PC-3 (cell line): ENCODE measurements around the gene ZNF365. TPM values are rescaled to one million over a fixed set of nuclear protein-coding genes. Genes with fewer than 3 reads are reported as not detected.

Experiments
- ATAC-seq: fragments of 200-7000 bp; cut with Tn5 transposase; 2 replicates; pipeline ENCODE4 v1.9.1; 2020; ENCODE audit warnings: mild to moderate bottlenecking, moderate library complexity
- BruUV-seq: library from RNA; stranded (reverse); fragments of 400-500 nt; replicated peaks from 2 replicates; lab custom pipeline; 2021; lab: Mats Ljungman, UMichigan
- CTCF ChIA-PET: fragments of 300-600 bp; sonication (Branson Sonifier 250); formaldehyde crosslinking; loops from one replicate; lab custom pipeline; 2022; ENCODE audit warnings: antibody characterized with exemption; lab: Charles Lee
- POLR2A ChIA-PET: fragments of 300-600 bp; sonication (Branson Sonifier 250); formaldehyde crosslinking; loops from one replicate; lab custom pipeline; 2022; ENCODE audit warnings: antibody characterized with exemption; ENCODE audit not compliant: unreplicated experiment; lab: Charles Lee
- DNase-seq: peaks from one replicate; pipeline ENCODE4 v3.0.0-alpha.2; 2015
- H2AFZ ChIP-seq: fragments of 300-600 bp; sonication (generic); 2 replicates; pipeline ENCODE4 v1.6.0; 2016; ENCODE audit warnings: antibody characterized with exemption, low read length
- H3F3A ChIP-seq: fragments of 300-600 bp; sonication (generic); one replicate; pipeline ENCODE4 v1.6.0; 2017; ENCODE audit warnings: antibody characterized with exemption, low read length, control low read depth, mild to moderate bottlenecking; ENCODE audit not compliant: unreplicated experiment
- H3K27ac ChIP-seq: fragments of 300-600 bp; sonication (generic); 2 replicates; pipeline ENCODE4 v1.5.1; 2016; ENCODE audit warnings: mild to moderate bottlenecking, low read length
- H3K27me3 ChIP-seq: fragments of 300-600 bp; sonication (generic); 2 replicates; pipeline ENCODE4 v1.6.1; 2016; ENCODE audit warnings: low read length, mixed read lengths
- H3K36me3 ChIP-seq: fragments of 300-600 bp; sonication (generic); 2 replicates; pipeline ENCODE4 v1.6.1; 2016; ENCODE audit warnings: low read depth, mixed run types, low read length, mixed read lengths
- H3K4me1 ChIP-seq: fragments of 300-600 bp; sonication (generic); 2 replicates; pipeline ENCODE4 v1.5.1; 2016; ENCODE audit warnings: low read length; ENCODE audit not compliant: insufficient read depth
- H3K4me2 ChIP-seq: fragments of 300-600 bp; sonication (generic); 2 replicates; pipeline ENCODE4 v1.6.0; 2016; ENCODE audit warnings: low read length
- H3K4me3 ChIP-seq: fragments of 300-600 bp; sonication (generic); 2 replicates; pipeline ENCODE4 v1.5.1; 2016; ENCODE audit warnings: mild to moderate bottlenecking, low read length, mixed read lengths
- H3K79me2 ChIP-seq: fragments of 300-600 bp; sonication (generic); 2 replicates; pipeline ENCODE4 v1.6.1; 2017; ENCODE audit warnings: low read length, mixed read lengths
- H3K9ac ChIP-seq: fragments of 300-600 bp; sonication (generic); 2 replicates; pipeline ENCODE4 v1.6.0; 2016; ENCODE audit warnings: mild to moderate bottlenecking, low read length
- H3K9me2 ChIP-seq: fragments of 300-600 bp; sonication (generic); replicated peaks from 2 replicates; pipeline ENCODE4 v1.6.1; 2016; ENCODE audit warnings: mixed run types, low read length, mixed read lengths
- H3K9me3 ChIP-seq: fragments of 300-600 bp; sonication (generic); 2 replicates; pipeline ENCODE4 v1.6.1; 2016; ENCODE audit warnings: low read length, mixed read lengths
- H4K20me1 ChIP-seq: fragments of 300-600 bp; sonication (generic); 2 replicates; pipeline ENCODE4 v1.6.1; 2016; ENCODE audit warnings: low read length, mixed read lengths
- EZH2 ChIP-seq: fragments of 300-600 bp; sonication (generic); IDR thresholded peaks from one replicate; pipeline ENCODE4 v1.6.1; 2017; ENCODE audit warnings: antibody characterized with exemption, mild to moderate bottlenecking, low read length; ENCODE audit not compliant: unreplicated experiment
- EZH2phosphoT487 ChIP-seq: fragments of 300-600 bp; sonication (generic); IDR thresholded peaks from 2 replicates; pipeline ENCODE4 v1.6.1; 2018; ENCODE audit warnings: mild to moderate bottlenecking, antibody characterized with exemption, low read length, borderline replicate concordance
- intact Hi-C: fragments of 100-400 bp; cut with micrococcal nuclease; formaldehyde crosslinking; loops from 2 replicates; pipeline ENCODE4 v1.9.0; 2023
- total RNA-seq: library from RNA; depleted of rRNA; stranded (reverse); fragments of >200 nt; gene quantifications from 2 replicates; pipeline ENCODE4 v1.2.3, GENCODE V29; 2014
- TF ChIP-seq, protein P1 (sequence below): fragments of 300-600 bp; sonication (generic); conservative IDR thresholded peaks from 2 replicates; pipeline ENCODE4 v1.5.1; 2017; ENCODE audit warnings: antibody characterized with exemption, low read depth, mild to moderate bottlenecking, low read length

The ZNF365 gene
- total RNA-seq, 1 experiment from 2014 or later: 20.2 TPM

DNA sequence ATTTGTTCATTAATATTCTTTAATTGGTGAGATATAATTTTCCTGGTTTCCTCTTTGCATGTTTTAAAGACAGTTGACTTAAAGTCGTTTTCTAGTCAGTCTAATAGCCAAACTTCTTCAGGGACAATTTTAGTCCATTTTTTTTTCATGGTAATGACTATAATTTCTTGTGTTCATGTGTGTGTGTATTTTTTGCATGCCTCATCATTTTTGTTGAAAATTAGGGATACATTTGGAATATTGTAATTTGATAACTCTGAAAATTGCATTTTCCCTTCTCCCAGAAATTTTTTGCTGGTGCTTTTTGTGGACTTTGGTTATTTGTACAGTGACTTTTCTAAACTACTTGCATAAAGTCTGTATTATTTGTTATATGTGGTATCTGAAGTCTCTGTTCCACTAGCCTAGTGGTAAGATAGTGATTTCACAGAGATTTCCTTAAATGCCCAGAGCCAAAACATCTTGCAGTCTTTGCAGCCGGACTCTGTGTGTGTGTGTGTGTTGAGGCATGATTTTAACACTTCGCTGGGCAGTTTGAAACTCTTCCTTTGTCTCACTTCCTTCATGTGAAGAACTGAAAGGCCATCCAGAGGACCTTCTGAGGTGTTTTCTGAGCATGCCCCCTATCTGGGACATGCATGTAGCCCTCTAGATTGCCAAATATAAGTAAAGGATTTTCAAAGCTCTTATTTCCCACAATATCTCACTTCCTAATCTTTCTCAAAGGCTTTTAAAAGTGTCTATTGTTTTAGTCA, 40.9 kb upstream of the ZNF365 start:
- peaks cover 8% of the 10 kb centered on the region for H3K4me1 ChIP-seq
- intact Hi-C loops: no loop called here
- peaks cover 9% of the 10 kb centered on the region; the same call in 1 of the 2 replicates for H3K36me3 ChIP-seq
- no peaks in the 10 kb centered on the region for H3K79me2 ChIP-seq
- ATAC-seq (no peak), DNase-seq (no peak)
- ChIA-PET POLR2A (no interaction called here), CTCF (interaction anchor here (0.6 kb wide), 1 partner anchor 68 kb away, joined by 3 read pairs; no protein-coding TSS in a partner anchor)
- no peaks in the 10 kb centered on the region for H4K20me1 ChIP-seq
- no TSS peak for BruUV-seq
- H3F3A ChIP-seq: no peaks in the 10 kb centered on the region
- no peak overlapping the region for H3K4me3 ChIP-seq
- no peak overlapping the region for H3K9ac ChIP-seq
- TF ChIP-seq EZH2phosphoT487: no peak
- TF ChIP-seq, protein P1, sequence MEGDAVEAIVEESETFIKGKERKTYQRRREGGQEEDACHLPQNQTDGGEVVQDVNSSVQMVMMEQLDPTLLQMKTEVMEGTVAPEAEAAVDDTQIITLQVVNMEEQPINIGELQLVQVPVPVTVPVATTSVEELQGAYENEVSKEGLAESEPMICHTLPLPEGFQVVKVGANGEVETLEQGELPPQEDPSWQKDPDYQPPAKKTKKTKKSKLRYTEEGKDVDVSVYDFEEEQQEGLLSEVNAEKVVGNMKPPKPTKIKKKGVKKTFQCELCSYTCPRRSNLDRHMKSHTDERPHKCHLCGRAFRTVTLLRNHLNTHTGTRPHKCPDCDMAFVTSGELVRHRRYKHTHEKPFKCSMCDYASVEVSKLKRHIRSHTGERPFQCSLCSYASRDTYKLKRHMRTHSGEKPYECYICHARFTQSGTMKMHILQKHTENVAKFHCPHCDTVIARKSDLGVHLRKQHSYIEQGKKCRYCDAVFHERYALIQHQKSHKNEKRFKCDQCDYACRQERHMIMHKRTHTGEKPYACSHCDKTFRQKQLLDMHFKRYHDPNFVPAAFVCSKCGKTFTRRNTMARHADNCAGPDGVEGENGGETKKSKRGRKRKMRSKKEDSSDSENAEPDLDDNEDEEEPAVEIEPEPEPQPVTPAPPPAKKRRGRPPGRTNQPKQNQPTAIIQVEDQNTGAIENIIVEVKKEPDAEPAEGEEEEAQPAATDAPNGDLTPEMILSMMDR: no peak
- H3K4me2 ChIP-seq: no peak overlapping the region
- H3K27me3 ChIP-seq: no peaks in the 10 kb centered on the region
- H2AFZ ChIP-seq: no peak overlapping the region
- H3K9me2 ChIP-seq: no peaks in the 10 kb centered on the region
- peaks cover 23% of the 10 kb centered on the region for H3K9me3 ChIP-seq
- H3K27ac ChIP-seq: no peak overlapping the region

DNA sequence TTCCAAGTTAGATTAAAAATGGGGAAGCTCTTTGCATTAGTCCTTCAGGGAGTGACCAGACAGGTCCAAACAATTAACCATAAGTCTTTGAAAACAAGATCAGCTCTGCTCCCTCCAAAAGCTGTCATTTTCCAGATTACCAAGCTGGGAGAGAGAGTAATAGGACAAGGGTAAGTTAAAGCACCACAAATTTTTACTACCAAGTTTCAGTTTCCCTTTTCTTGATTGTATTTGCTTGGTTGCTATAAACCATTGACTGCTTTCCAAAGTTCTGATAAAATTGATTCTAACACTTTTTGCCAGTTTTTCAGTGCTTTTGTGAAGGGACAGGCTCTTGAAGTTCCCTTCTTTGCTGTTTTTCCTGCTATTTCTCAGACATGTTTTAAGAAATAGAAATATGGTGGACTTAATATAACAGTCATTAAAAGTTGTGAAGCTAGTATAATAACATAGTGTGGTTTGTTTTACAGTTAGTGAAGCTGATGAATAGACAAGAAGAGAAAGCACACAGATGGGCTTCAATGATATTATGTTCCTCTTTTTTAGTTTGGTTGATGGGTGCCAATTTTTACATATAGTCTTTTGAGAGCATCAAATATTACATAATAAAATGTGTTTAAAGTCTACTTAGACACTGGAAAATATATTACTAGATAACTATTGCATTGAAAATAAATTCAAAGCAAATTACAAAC, 40.0 kb upstream of the ZNF365 start:
- DNase-seq (no peak), ATAC-seq (no peak)
- no peaks in the 10 kb centered on the region for H3K27me3 ChIP-seq
- no peaks in the 10 kb centered on the region for H3F3A ChIP-seq
- no peaks in the 10 kb centered on the region for H3K79me2 ChIP-seq
- peaks cover 8% of the 10 kb centered on the region for H3K4me1 ChIP-seq
- BruUV-seq: no TSS peak
- no peak overlapping the region for H3K4me3 ChIP-seq
- H3K27ac ChIP-seq: no peak overlapping the region
- TF ChIP-seq, protein P1: no peak
- TF ChIP-seq EZH2phosphoT487 (no peak), EZH2 (no peak)
- H3K36me3 ChIP-seq: peaks cover 9% of the 10 kb centered on the region; the same call in 1 of the 2 replicates
- intact Hi-C loops: no loop called here
- CTCF ChIA-PET: interaction anchor here (0.6 kb wide), 1 partner anchor 69 kb away, joined by 3 read pairs; no protein-coding TSS in a partner anchor
- peaks cover 25% of the 10 kb centered on the region for H3K9me3 ChIP-seq
- POLR2A ChIA-PET: interaction anchor here (0.7 kb wide), 1 partner anchor 397 kb away, joined by 3 read pairs; no protein-coding TSS in a partner anchor
- H4K20me1 ChIP-seq: no peaks in the 10 kb centered on the region
- no peak overlapping the region for H3K9ac ChIP-seq
- H2AFZ ChIP-seq: no peak overlapping the region
- no peak overlapping the region for H3K4me2 ChIP-seq
- H3K9me2 ChIP-seq: no peaks in the 10 kb centered on the region
